Measurements from ENCODE around the gene GRIK1.

Gene GRIK1

GRCh38 chr21:29775462-29775861 lies 164.3 kb downstream of the GRIK1 start:
- H3K4me3 ChIP-seq (ENCODE audit: low read depth, low read length) = no peak overlapping the region
- no peak for TF ChIP-seq CTCF (IDR thresholded peaks at IDR 0.05; ENCODE audit: low read depth, low read length)

GRCh38 chr21:29771491-29772066 lies 168.2 kb downstream of the GRIK1 start:
- H3K4me3 ChIP-seq (ENCODE audit: low read depth, low read length) = no peak overlapping the region
- TF ChIP-seq CTCF (IDR thresholded peaks at IDR 0.05; ENCODE audit: low read depth, low read length) = no peak

GRCh38 chr21:29763674-29764073 lies 176.1 kb downstream of the GRIK1 start:
- TF ChIP-seq CTCF (IDR thresholded peaks at IDR 0.05; ENCODE audit: low read depth, low read length) = no peak
- no peak overlapping the region for H3K4me3 ChIP-seq (ENCODE audit: low read depth, low read length)

GRCh38 chr21:29762570-29763082 lies 177.2 kb downstream of the GRIK1 start:
- H3K4me3 ChIP-seq (ENCODE audit: low read depth, low read length) = no peak overlapping the region
- no peak for TF ChIP-seq CTCF (IDR thresholded peaks at IDR 0.05; ENCODE audit: low read depth, low read length)

- H3K4me3 ChIP-seq (ENCODE audit: low read depth, low read length) = no peak overlapping the region
- TF ChIP-seq CTCF (IDR thresholded peaks at IDR 0.05; ENCODE audit: low read depth, low read length) = no peak
Observed at GRCh38 chr21:29753216-29753615, 186.6 kb downstream of the GRIK1 start.

GRCh38 chr21:29751473-29752185 lies 188.2 kb downstream of the GRIK1 start:
- no peak overlapping the region for H3K4me3 ChIP-seq (ENCODE audit: low read depth, low read length)
- TF ChIP-seq CTCF (IDR thresholded peaks at IDR 0.05; ENCODE audit: low read depth, low read length) = no peak

GRCh38 chr21:29749957-29750356 lies 189.8 kb downstream of the GRIK1 start:
- H3K4me3 ChIP-seq (ENCODE audit: low read depth, low read length) = no peak overlapping the region
- TF ChIP-seq CTCF (IDR thresholded peaks at IDR 0.05; ENCODE audit: low read depth, low read length) = no peak

Data from WI38 (cell line).